ENCODE data around the gene CDH4. TPM values are rescaled to one million over a fixed set of nuclear protein-coding genes. Genes with fewer than 3 reads are reported as not detected.

CDH4 gene
- total and polyA plus RNA-seq, 9 of the 15 experiments (the other 6 are each of a cell fraction or from before 2014, with no cell fraction given): 0.04 TPM; not detected in 8

- Histone ChIP-seq H3K4me2 (ENCODE audit: insufficient read depth, low read length) (no peak overlapping the region), H3K79me2 (ENCODE audit: control insufficient read depth, insufficient read depth, low read length) (no peaks in the 10 kb centered on the region), H3K27me3 (ENCODE audit: control insufficient read depth in 2 of 2, insufficient read depth in 2 of 2, low read length in 2 of 2) (peaks cover 0 to 8% of the 10 kb centered on the region in 2 experiments; a peak in 2 of 5 replicates), H3K9me1 (ENCODE audit: control insufficient read depth, insufficient read depth, low read length) (no peaks in the 10 kb centered on the region), H3K27ac (ENCODE audit: extremely low read depth, low read depth, low read length) (no peak overlapping the region), H4K20me1 (replicated peaks; ENCODE audit: control insufficient read depth, insufficient read depth, low read length) (no peaks in the 10 kb centered on the region), H3K4me1 (replicated peaks in 1 of 2; ENCODE audit: control insufficient read depth in 2 of 2, insufficient read depth in 2 of 2, low read length in 2 of 2) (no peaks in the 10 kb centered on the region), H2AFZ (ENCODE audit: low read depth, low read length) (no peak overlapping the region), H3K9ac (ENCODE audit: insufficient read depth in 1 of 2, low read depth in 2 of 2, low read length in 2 of 2) (no peak overlapping the region; a peak in 1 of 4 replicates), H3K9me3 (replicated peaks; ENCODE audit: control insufficient read depth, insufficient read depth, low read depth, low read length) (no peaks in the 10 kb centered on the region), H3K4me3 (no peak overlapping the region), H3K36me3 (ENCODE audit: control insufficient read depth, insufficient read depth, low read length) (no peaks in the 10 kb centered on the region)
- no peak for ATAC-seq
- BruUV-seq (replicated peaks): no TSS peak
- no peak for TF ChIP-seq HNRNPUL1 (IDR thresholded peaks at IDR 0.05; ENCODE audit: low read length)
- TF ChIP-seq, protein P1, sequence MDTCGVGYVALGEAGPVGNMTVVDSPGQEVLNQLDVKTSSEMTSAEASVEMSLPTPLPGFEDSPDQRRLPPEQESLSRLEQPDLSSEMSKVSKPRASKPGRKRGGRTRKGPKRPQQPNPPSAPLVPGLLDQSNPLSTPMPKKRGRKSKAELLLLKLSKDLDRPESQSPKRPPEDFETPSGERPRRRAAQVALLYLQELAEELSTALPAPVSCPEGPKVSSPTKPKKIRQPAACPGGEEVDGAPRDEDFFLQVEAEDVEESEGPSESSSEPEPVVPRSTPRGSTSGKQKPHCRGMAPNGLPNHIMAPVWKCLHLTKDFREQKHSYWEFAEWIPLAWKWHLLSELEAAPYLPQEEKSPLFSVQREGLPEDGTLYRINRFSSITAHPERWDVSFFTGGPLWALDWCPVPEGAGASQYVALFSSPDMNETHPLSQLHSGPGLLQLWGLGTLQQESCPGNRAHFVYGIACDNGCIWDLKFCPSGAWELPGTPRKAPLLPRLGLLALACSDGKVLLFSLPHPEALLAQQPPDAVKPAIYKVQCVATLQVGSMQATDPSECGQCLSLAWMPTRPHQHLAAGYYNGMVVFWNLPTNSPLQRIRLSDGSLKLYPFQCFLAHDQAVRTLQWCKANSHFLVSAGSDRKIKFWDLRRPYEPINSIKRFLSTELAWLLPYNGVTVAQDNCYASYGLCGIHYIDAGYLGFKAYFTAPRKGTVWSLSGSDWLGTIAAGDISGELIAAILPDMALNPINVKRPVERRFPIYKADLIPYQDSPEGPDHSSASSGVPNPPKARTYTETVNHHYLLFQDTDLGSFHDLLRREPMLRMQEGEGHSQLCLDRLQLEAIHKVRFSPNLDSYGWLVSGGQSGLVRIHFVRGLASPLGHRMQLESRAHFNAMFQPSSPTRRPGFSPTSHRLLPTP (IDR thresholded peaks at IDR 0.05; ENCODE audit: borderline replicate concordance, extremely low read depth, insufficient read length): no peak
- TF ChIP-seq, protein P2, sequence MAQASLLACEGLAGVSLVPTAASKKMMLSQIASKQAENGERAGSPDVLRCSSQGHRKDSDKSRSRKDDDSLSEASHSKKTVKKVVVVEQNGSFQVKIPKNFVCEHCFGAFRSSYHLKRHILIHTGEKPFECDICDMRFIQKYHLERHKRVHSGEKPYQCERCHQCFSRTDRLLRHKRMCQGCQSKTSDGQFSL (CRISPR knock-in tag; IDR thresholded peaks at IDR 0.05): no peak
- TF ChIP-seq, protein P2 (tag; IDR thresholded peaks at IDR 0.05): no peak
- FAIRE-seq: no peak
- in situ Hi-C loops (cut with MboI): no loop called here
- intact Hi-C loops (cut with micrococcal nuclease): no loop called here
- ChIA-PET CTCF (ENCODE audit: low intra/inter-chr PET ratio) (no interaction called here), POLR2A (no interaction called here)
- 0% methylated on average over 17 of the region's 17 CpGs for WGBS (ENCODE audit: insufficient coverage, low coverage, missing lambda C conversion rate)
- DNase-seq (ENCODE audit: extremely low read depth in 1 of 4, low spot score in 3 of 4): no peak
Observed at GRCh38 chr20:61673152-61673847, 421.2 kb downstream of the CDH4 start.
